HG02970 (cell line): ENCODE data around the gene SKAP1.
A peak's percentile ranks its signal among the peaks of the same experiment; 100 is the strongest.
"Not testable (repeated sequence)": the region's sequence is repeated elsewhere in the genome, so short reads cannot be mapped to it uniquely, and the experiment has no call there.

Experiments
- ATAC-seq: cut with Tn5 transposase; IDR thresholded peaks from one replicate; pipeline ENCODE4 v1.9.1; 2021; ENCODE audit warnings: mild to moderate bottlenecking, moderate library complexity, moderate number of reproducible peaks; ENCODE audit not compliant: unreplicated experiment, low FRiP score

Gene SKAP1

GRCh38 chr17:48451489-48451888 lies 21.5 kb upstream of the SKAP1 start:
- ATAC-seq: no peak

- not testable (repeated sequence) for ATAC-seq
Observed at GRCh38 chr17:48449335-48449734, 19.3 kb upstream of the SKAP1 start.

DNA sequence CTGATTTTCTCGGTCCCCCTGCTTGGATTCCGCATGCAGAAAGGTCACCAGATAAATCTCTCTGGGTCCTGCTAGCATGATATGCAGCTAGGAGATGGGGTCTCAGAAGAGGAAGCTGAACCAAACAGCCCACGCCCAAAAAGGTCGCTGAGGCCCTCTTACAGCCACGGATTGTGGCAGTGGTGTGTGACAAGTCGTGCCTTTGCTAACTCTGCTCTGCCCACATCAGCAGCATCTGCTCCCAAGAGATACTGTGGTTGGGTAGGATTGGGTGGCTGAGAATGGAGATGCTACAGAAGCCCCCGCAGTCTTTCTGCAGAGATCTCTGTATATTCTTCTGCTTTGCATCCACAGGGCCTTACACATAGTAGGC lies 15.2 kb upstream of the SKAP1 start:
- no peak for ATAC-seq

DNA sequence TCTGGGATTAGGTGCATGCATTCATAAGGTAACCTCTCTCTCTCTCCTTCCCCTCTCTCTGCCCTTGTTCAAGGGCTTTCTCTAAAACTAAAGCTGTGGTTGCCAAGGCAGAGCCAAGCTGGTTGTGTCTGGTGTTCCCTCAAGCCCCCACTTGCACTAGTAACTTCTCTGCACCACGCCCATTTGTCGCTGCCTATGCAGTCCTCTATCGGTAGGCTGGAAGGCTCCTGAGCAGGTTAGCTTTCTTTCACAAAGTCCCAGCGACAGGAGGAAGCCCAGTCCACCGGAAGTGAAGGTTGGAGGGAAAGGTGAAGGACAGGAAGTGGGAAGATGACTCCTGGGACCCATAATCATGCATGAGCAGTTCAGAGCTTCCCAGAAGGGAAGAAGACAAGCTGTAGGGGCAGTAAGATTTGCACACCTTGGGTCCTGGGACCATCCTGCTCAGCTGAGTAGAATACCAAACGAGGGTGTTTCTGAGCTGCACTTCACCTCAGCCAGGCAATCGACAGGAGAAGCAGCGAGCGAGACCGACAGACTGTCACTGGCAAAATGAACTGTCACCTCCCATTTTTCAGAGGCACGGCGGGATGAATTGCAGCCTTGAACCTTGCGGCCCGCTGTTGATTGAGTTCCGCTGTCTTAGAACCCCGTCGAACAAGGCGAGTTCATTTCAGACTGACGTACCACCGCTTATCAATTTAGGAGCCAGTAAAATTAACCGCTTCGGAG lies 14.7 kb upstream of the SKAP1 start:
- ATAC-seq: no peak

DNA sequence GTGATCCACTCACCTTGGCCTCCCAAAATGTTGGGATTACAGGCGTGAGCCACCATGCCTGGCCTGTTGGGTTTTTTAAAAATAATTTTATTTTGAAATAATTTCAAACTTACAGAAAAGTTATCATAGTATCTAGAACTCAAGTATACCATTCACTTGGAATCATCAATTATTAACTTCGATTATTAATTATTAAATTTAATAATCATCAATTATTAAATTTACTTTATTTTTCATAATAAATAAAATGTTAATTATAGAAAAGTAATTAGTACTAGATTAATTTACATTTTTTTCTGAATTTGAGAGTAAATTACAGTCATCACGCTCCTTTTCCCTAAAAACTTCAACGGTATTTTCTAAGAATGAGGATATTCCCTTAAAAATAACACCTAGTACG lies 13.7 kb upstream of the SKAP1 start:
- no peak for ATAC-seq

DNA sequence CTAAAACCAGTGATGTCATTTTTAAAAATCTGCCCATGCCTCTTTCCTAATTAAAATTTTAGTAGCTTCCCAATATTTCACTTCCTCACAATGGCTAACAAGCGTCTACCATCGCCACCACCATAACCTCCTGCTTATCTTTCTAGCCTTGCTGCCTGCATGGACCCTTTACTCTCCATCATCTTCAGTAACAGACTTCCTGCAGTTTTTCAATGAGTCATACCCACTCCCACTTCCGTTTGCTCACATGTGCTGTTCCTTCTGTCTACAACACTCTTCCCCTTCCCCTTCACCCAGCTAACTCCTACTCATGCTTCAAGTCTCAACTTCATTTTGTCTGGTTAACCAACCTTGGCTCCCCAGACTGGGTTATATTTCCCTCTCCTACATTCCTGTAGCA lies 12.8 kb upstream of the SKAP1 start:
- ATAC-seq: no peak

GRCh38 chr17:48441862-48442261 lies 11.8 kb upstream of the SKAP1 start:
- no peak for ATAC-seq

GRCh38 chr17:48441231-48441711 lies 11.3 kb upstream of the SKAP1 start:
- ATAC-seq: peak; percentile 62

DNA sequence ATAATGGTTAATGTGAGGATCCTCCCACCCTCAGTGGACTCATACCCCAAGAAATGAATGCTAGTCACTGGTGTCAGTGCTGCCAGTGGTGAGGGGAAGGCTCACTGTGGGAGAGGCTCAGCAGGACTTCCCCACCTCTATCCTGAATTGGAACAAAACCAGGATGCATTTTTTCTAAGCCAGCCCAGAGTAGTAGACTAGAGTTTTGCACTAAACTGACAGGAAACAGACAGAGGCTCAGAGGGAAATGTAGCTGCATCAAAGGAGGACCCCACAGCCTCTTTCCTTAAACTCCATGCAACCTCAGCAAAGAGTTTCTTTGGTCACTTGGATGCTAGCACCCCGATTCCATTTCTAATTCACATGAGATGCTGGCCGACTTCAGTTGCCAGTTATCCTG lies 10.7 kb upstream of the SKAP1 start:
- no peak for ATAC-seq

DNA sequence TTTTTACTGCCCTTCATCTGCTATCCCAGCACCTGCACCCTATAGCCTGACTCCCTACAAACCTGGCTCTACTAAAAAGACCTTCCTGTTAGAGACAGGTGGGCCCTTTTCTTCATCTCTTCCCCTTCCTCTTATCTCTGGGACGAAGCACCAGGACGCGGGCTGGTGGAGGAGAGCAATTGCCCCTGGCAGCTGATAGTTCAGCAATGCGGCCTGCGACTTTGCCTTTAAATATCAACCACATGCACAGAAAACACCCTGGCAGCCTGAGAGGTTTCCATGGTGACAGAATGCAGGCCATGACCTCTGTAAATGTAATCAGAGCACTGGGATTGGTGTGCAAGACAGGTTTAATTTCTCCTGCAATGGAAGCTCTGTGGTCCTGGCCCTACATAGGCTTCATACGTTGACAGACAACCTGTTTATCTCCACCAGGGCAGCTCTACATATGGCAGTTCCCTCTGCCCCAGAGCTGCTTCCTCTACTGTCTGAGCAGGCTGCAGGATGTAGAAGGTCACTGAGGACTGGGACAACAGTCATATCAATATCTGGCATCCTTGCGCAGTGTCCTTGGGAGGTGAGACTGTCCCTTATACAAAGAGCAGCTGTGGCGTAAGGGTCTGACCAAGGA lies 10.0 kb upstream of the SKAP1 start:
- ATAC-seq: no peak

- ATAC-seq: no peak
Observed at GRCh38 chr17:48439110-48439850, 9.3 kb upstream of the SKAP1 start.

DNA sequence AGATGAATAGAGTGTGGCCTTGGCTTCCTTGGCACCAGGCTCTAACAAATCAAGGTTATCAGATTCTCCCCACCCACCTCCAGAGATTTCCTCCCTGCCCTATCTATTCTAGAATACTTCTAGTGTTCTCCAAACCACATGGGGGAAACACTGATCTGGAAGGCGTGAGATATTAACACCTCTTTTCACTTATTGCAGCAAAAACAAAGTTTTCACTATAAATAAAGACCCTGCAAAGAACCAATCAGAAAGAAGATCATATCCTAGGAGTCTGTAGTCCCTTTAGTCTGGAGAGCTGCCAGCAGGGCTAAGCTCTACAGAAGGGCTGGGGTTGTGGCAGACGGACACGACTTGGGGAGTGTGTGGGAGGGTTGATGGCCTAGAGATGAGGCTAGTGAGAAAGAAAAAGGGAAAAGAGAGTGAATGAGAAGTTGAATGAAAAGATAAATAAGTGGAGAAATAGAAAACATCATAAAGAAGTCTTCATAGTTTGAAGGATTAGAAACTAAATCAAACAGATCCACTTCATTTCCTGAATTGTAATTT lies 8.6 kb upstream of the SKAP1 start:
- ATAC-seq: no peak

- ATAC-seq: no peak
Observed at GRCh38 chr17:48433896-48434295, 3.9 kb upstream of the SKAP1 start.

DNA sequence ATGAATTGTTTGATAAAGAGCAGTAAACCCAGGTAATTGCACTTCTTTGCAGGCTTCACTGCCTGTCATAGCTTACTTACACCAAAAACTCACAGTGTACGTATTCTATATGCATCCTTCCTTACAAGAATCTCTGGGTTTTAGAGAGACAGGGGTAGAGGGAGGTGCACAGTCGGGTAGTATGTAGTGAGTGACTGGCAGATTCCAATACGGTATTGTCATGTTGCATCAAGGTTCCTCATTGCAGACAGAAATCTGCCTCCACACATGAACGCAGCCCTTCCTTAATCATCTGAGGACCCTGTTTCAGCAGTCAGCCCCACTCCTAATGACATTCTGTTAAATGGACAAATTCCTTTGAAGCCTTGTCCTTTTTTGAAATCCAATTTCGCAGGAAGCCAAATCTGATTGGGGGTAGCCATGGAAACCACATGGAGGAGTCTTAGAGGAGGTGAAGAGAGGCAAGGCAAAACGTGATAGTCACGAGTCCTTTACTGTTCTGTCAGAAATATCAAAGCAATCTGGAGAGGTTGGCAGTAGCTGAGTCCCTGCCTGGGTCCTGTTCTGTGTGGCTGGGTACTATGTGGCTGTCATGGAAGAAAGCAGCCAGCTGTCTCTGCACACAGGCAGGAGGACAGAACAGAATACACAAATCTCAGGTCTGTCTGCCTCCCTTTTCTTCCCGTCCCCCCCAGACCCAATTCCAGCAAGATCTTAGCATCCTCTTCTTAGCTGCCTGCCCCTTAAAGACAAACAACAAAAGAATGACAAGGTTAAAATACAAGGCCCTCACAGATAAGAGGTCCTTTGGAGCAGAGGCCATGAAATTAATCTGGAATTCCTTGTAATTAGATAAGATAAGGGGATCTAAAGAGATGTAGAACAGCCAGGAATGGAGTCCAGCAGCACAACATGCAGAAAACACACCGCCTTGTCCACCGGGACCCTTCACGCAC lies 3.1 kb upstream of the SKAP1 start:
- ATAC-seq: no peak

DNA sequence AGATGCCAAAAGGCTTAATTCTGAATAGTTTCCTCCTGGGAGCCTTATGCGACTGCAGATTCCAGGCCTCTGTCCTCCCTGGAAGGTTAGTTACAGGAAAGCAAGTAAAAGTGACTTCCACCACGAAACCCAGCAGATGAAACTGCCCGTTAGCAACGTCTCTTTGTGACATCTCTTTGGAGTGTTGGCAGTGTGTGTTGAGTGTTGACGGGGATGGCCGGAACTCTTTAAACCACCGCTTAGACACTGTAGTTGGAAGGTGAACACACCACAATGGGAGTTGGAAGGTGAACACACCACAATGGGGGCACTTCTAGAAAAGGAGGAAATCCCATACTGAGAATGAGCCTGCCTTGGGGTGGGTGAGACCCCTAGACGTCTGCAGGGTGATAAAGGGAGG lies 858 bp downstream of the SKAP1 start:
- ATAC-seq: no peak

- ATAC-seq: no peak
Observed at GRCh38 chr17:48427598-48427997, 2.4 kb downstream of the SKAP1 start.

DNA sequence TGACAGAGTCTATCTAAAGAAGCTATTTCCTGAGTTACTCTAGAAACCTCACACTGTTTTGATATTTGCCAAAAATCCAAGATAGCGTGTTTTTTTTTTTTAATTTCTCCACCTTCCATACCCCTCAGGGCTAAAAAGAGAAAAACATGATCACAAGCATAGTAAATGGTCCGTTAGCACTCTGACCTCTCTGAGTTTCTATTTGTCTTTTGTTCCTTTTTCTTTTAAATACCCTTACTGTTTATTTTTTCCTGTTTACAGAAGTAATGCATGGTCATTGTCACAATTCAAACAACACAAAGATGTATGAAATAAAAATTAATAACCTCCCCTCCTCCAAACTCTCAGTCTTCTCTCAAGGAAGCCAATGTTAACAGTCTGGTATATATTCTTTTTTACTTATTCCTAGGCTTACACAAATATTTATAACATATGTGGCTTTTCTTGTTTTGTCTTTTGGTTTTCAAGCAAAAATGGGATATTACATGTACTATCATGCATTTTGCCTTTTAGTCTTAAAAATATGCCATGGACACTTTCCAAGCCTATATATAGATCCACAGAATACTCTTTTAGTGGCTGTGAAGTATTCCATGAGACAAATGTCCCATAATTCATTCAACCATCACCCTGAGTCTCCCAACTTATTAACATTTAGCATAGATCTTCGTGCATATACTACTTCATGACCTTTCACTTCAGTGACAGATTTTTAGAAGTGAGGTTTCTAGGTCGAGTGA lies 3.1 kb downstream of the SKAP1 start:
- no peak for ATAC-seq

DNA sequence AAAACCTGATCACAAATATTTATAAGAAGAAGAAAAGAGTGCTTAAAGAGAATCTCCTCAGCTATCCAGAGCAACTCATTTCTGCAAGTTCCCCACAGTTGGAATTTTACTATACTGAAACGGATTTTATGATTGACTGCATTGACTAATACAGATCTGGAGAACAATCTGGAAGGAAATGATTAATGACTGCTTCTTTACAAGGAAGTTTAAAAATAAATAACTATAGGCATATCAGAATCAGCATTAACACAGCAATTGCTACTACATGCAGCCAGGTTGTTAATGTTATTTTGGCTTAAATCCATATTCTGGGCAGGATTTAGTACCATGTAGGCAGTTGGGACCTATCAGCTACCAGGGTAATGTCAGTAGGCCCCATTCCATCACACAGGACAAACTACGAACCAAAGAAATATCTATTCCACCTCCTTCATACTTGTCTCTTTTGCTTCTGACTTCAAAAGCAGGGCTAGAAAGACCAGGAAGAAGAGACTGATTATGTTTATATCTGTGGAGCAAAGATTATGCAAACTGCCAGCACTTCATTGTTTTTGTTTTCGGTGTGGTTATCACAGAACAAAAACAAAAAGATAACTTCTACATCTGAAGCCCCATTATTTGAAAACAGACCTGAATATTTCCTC lies 3.9 kb downstream of the SKAP1 start:
- no peak for ATAC-seq

DNA sequence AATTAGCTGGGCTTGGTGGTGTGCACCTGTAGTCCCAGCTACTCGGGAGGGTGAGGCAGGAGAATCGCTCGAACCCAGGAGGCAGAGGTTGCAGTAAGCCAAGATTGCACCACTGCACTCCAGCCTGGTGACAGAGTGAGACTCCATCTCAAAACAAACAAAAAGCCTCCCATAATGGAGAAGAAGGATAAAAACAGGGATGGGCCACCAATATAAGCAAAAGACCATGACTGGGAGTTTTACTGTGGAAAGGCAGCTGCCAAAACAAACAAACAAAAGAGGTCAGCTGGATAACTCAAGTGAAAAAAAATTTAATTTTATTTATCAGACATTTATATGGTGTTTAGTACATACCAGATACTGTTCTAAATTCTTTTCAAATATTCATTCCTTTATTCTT lies 8.0 kb downstream of the SKAP1 start:
- not testable (repeated sequence) for ATAC-seq
